Measurements from ENCODE around the gene CDK17. TPM values are rescaled to one million over a fixed set of nuclear protein-coding genes. Genes with fewer than 3 reads are reported as not detected.
"Not testable (repeated sequence)": the region's sequence is repeated elsewhere in the genome, so short reads cannot be mapped to it uniquely, and the experiment has no call there.

Gene CDK17
- total RNA-seq, 1 donor from 2014 or later: 47.1 TPM

GRCh38 chr12:96442906-96443305 is 42.7 kb upstream of the CDK17 start:
- no peak overlapping the region for H3K27ac ChIP-seq
- H3K27me3 ChIP-seq: no peaks in the 10 kb centered on the region
- intact Hi-C loops (cut with DNase I): no loop called here
- DNase-seq (no peak), ATAC-seq (no peak)
- no peak overlapping the region for H3K4me3 ChIP-seq
- no peaks in the 10 kb centered on the region for H3K36me3 ChIP-seq
- peaks cover 8% of the 10 kb centered on the region for H3K4me1 ChIP-seq
- TF ChIP-seq CTCF (IDR thresholded peaks at IDR 0.05): no peak
- no peaks in the 10 kb centered on the region for H3K9me3 ChIP-seq

- DNase-seq (no peak), ATAC-seq (no peak)
- no peak for TF ChIP-seq CTCF (IDR thresholded peaks at IDR 0.05)
- H3K27me3 ChIP-seq: no peaks in the 10 kb centered on the region
- H3K36me3 ChIP-seq: no peaks in the 10 kb centered on the region
- intact Hi-C loops (cut with DNase I): no loop called here
- H3K4me3 ChIP-seq: no peak overlapping the region
- H3K4me1 ChIP-seq: peaks cover 2% of the 10 kb centered on the region
- H3K27ac ChIP-seq: no peak overlapping the region
- H3K9me3 ChIP-seq: no peaks in the 10 kb centered on the region
Observed at GRCh38 chr12:96441816-96442215, 41.6 kb upstream of the CDK17 start.

GRCh38 chr12:96438330-96438729 is 38.1 kb upstream of the CDK17 start:
- ATAC-seq: no peak
- intact Hi-C loops (cut with DNase I): no loop called here
- no peak overlapping the region for H3K4me3 ChIP-seq
- no peak for DNase-seq
- no peak overlapping the region for H3K27ac ChIP-seq
- H3K36me3 ChIP-seq: no peaks in the 10 kb centered on the region
- no peak for TF ChIP-seq CTCF (IDR thresholded peaks at IDR 0.05)
- no peaks in the 10 kb centered on the region for H3K4me1 ChIP-seq
- no peaks in the 10 kb centered on the region for H3K27me3 ChIP-seq
- H3K9me3 ChIP-seq: no peaks in the 10 kb centered on the region

- TF ChIP-seq CTCF (IDR thresholded peaks at IDR 0.05): no peak
- DNase-seq: no peak
- Histone ChIP-seq H3K4me3 (no peak overlapping the region), H3K9me3 (no peaks in the 10 kb centered on the region), H3K27ac (no peak overlapping the region), H3K4me1 (no peaks in the 10 kb centered on the region), H3K27me3 (no peaks in the 10 kb centered on the region), H3K36me3 (no peaks in the 10 kb centered on the region)
- no peak for ATAC-seq
- intact Hi-C loops (cut with DNase I): no loop called here
Observed at GRCh38 chr12:96437171-96437445, 36.9 kb upstream of the CDK17 start.

- no peak for ATAC-seq
- no peak for TF ChIP-seq CTCF (IDR thresholded peaks at IDR 0.05)
- intact Hi-C loops (cut with DNase I): no loop called here
- Histone ChIP-seq H3K27me3 (no peaks in the 10 kb centered on the region), H3K4me3 (no peak overlapping the region), H3K4me1 (no peaks in the 10 kb centered on the region), H3K36me3 (no peaks in the 10 kb centered on the region), H3K9me3 (no peaks in the 10 kb centered on the region), H3K27ac (no peak overlapping the region)
- DNase-seq: no peak
Observed at GRCh38 chr12:96436366-96437170, 36.3 kb upstream of the CDK17 start.

- no peaks in the 10 kb centered on the region for H3K4me1 ChIP-seq
- no peak overlapping the region for H3K4me3 ChIP-seq
- no peak for DNase-seq
- ATAC-seq: peak; percentile 81
- no peaks in the 10 kb centered on the region for H3K9me3 ChIP-seq
- H3K36me3 ChIP-seq: no peaks in the 10 kb centered on the region
- no peak overlapping the region for H3K27ac ChIP-seq
- H3K27me3 ChIP-seq: no peaks in the 10 kb centered on the region
- intact Hi-C loops (cut with DNase I): no loop called here
- no peak for TF ChIP-seq CTCF (IDR thresholded peaks at IDR 0.05)
Observed at GRCh38 chr12:96434107-96434506, 33.9 kb upstream of the CDK17 start.

- H3K27me3 ChIP-seq; H3K36me3 ChIP-seq; H3K9me3 ChIP-seq; DNase-seq; H3K4me1 ChIP-seq; H3K27ac ChIP-seq; ATAC-seq; intact Hi-C loops (cut with DNase I); H3K4me3 ChIP-seq: not testable (repeated sequence)
Observed at GRCh38 chr12:96432496-96433321, 32.5 kb upstream of the CDK17 start.

All from upper lobe of right lung (tissue), 1 donor.